ENCODE results near the gene HOXB7. TPM values are rescaled to one million over a fixed set of nuclear protein-coding genes. Genes with fewer than 3 reads are reported as not detected.

Gene HOXB7
- total RNA-seq, 1 experiment from 2014 or later, result not detected

- H3K27me3 Mint-ChIP-seq (ENCODE audit: low read depth), result peaks cover 12% of the 10 kb centered on the region
Observed at GRCh38 chr17:48567646-48568354, 43.0 kb downstream of the HOXB7 start.

More at GRCh38 chr17:48567646-48568354, 43.0 kb downstream of the HOXB7 start:
- Mint-ChIP-seq H3K9me3 (peaks cover 0 to 7% of the 10 kb centered on the region in 2 experiments; a peak in 2 of 5 replicates), H3K27ac (no peak overlapping the region), H3K4me3 (no peak overlapping the region), H3K36me3 (ENCODE audit: insufficient read depth in 1 of 3, low read depth in 3 of 3) (no peaks in the 10 kb centered on the region; a peak in 1 of 7 replicates), H3K4me1 (peaks cover 6 to 18% of the 10 kb centered on the region in 2 experiments)
- Histone ChIP-seq H2BK120ac (ENCODE audit: low read depth, low read length, poor library complexity, severe bottlenecking) (no peak overlapping the region), H3K23ac (ENCODE audit: insufficient read length, low read depth, low read length) (no peak overlapping the region), H3K4me1 (ENCODE audit: insufficient read depth, low read length) (peaks cover 2% of the 10 kb centered on the region; the same call in 1 of the 2 replicates), H2BK15ac (ENCODE audit: low read depth, low read length) (no peak overlapping the region), H2AK5ac (ENCODE audit: insufficient read length, low read length) (no peak overlapping the region), H3K56ac (ENCODE audit: insufficient read length, low read depth, low read length) (no peak overlapping the region), H3K27me3 (ENCODE audit: insufficient read depth, low read length) (peaks cover 99% of the 10 kb centered on the region), H4K20me1 (ENCODE audit: control insufficient read depth, insufficient read depth, insufficient read length) (peaks cover 4% of the 10 kb centered on the region), H3K18ac (ENCODE audit: insufficient read length, low read depth, low read length) (no peak overlapping the region), H3K9ac (ENCODE audit: extremely low read depth, insufficient read length, low read length) (no peak overlapping the region), H3K4ac (ENCODE audit: low read depth, low read length) (no peak overlapping the region), H4K91ac (ENCODE audit: insufficient read length, low read depth, low read length) (no peak overlapping the region), H4K8ac (replicated peaks; ENCODE audit: insufficient read length, low read depth, low read length) (no peak overlapping the region), H3K4me2 (ENCODE audit: insufficient read depth, insufficient read length, low read length) (no peak overlapping the region), H2BK12ac (ENCODE audit: insufficient read length, low read depth, low read length) (no peak overlapping the region), H3K9me3 (ENCODE audit: control insufficient read depth, low read depth, low read length) (no peaks in the 10 kb centered on the region), H3K27ac (ENCODE audit: insufficient read length, low read depth, low read length) (no peak overlapping the region), H4K5ac (ENCODE audit: insufficient read length, low read depth, low read length) (no peak overlapping the region), H2BK5ac (ENCODE audit: insufficient read length, low read length) (no peak overlapping the region), H2BK20ac (ENCODE audit: low read depth, low read length, poor library complexity, severe bottlenecking) (no peak overlapping the region), H3K14ac (ENCODE audit: insufficient read depth, low read length) (no peak overlapping the region), H3K79me2 (ENCODE audit: insufficient read depth, low read length) (no peaks in the 10 kb centered on the region), H3K23me2 (ENCODE audit: insufficient read length, low read depth, low read length, poor library complexity, severe bottlenecking) (no peaks in the 10 kb centered on the region), H3K79me1 (ENCODE audit: insufficient read depth, low read depth, low read length, poor library complexity, severe bottlenecking) (no peaks in the 10 kb centered on the region), H2AFZ (ENCODE audit: low read length) (no peak overlapping the region), H3T11ph (ENCODE audit: low read length) (no peak overlapping the region)
- no peak for DNase-seq
- WGBS (ENCODE audit: extremely low coverage, insufficient read length, low lambda C conversion rate), result no CpG with 5 or more reads among the region's 2 CpGs
- TF ChIP-seq CTCF (conservative IDR thresholded peaks at IDR 0.05), result no peak

All from H9 (cell line).